NB4 (cell line): ENCODE results near the gene LTV1.

Experiments used
- CTCF ChIP-seq: IDR thresholded peaks from one replicate; pipeline ENCODE4 v1.5.1; 2012; ENCODE audit warnings: low read depth, low read length
- MAX ChIP-seq: IDR thresholded peaks from 2 replicates; pipeline ENCODE4 v1.6.1; 2011; ENCODE audit warnings: low read depth, low read length
- POLR2A ChIP-seq: IDR thresholded peaks from 2 replicates; pipeline ENCODE4 v1.6.1; 2011; ENCODE audit warnings: mild to moderate bottlenecking; ENCODE audit not compliant: insufficient read length; ENCODE audit errors: extremely low read depth

GRCh38 chr6:143802833-143803565 is 40.1 kb upstream of the LTV1 start:
- TF ChIP-seq POLR2A (no peak), CTCF (no peak), MAX (no peak)
